Thymus (tissue), 11 donors: ENCODE data around the gene ZBED3. TPM values are rescaled to one million over a fixed set of nuclear protein-coding genes. Genes with fewer than 3 reads are reported as not detected.
A peak's percentile ranks its signal among the peaks of the same experiment; 100 is the strongest.

Experiments used
- DNase-seq, 9 donors: peaks; one replicate each; pipeline ENCODE4 v3.0.0-alpha.2; 2013; ENCODE audit warnings: low spot score in 9 of 9, low read depth in 6 of 9, missing footprints in 1 of 9
- H3K27ac ChIP-seq, 2 donors: one replicate each; pipeline ENCODE4 v1.5.1; 2013; ENCODE audit warnings: control low read depth in 1 of 2, low read depth in 1 of 2, low read length in 1 of 2, mild to moderate bottlenecking in 1 of 2, moderate library complexity in 1 of 2
- H3K27me3 ChIP-seq, 2 donors: one replicate each; pipeline ENCODE4 v1.5.1; 2013; ENCODE audit warnings: low read length in 1 of 2; ENCODE audit not compliant: control insufficient read depth in 2 of 2, insufficient read depth in 1 of 2
- H3K36me3 ChIP-seq, 2 donors: one replicate each; pipeline ENCODE4 v1.5.1; 2013; ENCODE audit warnings: low read length in 1 of 2, mild to moderate bottlenecking in 1 of 2, moderate library complexity in 1 of 2; ENCODE audit not compliant: control insufficient read depth in 2 of 2, insufficient read depth in 2 of 2
- H3K4me1 ChIP-seq, 2 donors: one replicate each; pipeline ENCODE4 v1.5.1; 2013; ENCODE audit warnings: low read length in 2 of 2; ENCODE audit not compliant: control insufficient read depth in 2 of 2, insufficient read depth in 2 of 2
- H3K4me3 ChIP-seq, 2 donors: one replicate each; pipeline ENCODE4 v1.5.1; 2013; ENCODE audit warnings: low read length in 2 of 2, control low read depth in 1 of 2, mild to moderate bottlenecking in 1 of 2
- H3K9me3 ChIP-seq, 2 donors: one replicate each; pipeline ENCODE4 v1.5.1; 2013; ENCODE audit warnings: low read length in 1 of 2, mild to moderate bottlenecking in 1 of 2; ENCODE audit not compliant: control insufficient read depth in 2 of 2, insufficient read depth in 1 of 2
- WGBS: extraction: QIAGEN DNeasy Blood & Tissue Kit; methylation state at CpG from one replicate; pipeline ENCODE4 v1.1.7; 2013; 5-methylcytosine and 5-hydroxymethylcytosine counted together
- polyA plus RNA-seq: library from polyadenylated mRNA; stranded (reverse); fragments of 200-250 nt; gene quantifications from one replicate; pipeline ENCODE4 v1.2.3, GENCODE V29; 2013
- total RNA-seq: library from RNA; stranded (reverse); fragments of 120-200 nt; gene quantifications from one replicate; pipeline ENCODE4 v1.2.4, GENCODE V29; 2013
- donor health status: healthy.

Gene ZBED3
- total and polyA plus RNA-seq, 2 donors, result 1.1 to 4.6 TPM

DNA sequence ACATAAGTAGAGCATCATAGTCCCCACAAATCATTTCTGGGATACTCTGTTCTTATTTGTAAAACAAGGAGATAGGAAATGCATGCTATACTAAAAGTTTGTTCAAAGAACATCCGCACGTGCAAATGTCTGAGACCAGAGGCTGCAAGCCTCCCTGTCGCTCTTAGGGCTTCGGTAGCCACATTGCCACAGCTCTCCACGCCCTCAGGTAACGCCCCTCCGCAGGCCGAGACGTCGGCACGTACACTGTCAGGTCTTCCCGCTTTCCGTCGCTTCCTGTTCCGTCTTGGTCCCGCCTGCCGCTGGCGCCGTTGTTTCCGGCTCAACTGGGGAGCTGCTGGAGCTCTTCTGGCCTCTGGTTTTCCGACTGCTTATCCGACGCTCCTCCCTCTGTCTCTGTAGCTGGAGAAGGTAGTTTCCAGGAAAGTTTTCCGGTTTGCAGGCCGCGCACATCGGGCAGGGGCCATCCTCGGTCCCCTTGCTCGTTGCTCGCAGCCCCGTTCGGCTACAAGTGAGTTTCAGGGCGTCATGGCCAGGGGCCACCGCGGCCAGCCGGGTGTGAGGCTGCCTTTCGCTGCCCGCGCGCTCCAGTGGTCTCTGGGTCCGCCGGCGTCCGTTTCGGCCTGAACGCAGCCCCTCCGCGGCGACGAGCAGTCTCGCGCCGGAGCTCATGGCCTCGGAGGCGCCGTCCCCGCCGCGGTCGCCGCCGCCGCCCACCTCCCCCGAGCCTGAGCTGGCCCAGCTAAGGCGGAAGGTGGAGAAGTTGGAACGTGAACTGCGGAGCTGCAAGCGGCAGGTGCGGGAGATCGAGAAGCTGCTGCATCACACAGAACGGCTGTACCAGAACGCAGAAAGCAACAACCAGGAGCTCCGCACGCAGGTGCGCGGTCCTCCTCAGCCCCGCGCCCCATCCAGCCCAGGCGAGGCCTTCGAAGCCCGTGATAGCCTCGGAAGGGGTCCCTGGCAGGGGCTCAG, 56.7 kb downstream of the ZBED3 start, which contains the start of gene AGGF1:
TSS of gene AGGF1 (plus strand) at position 308 of the 975 bp plus-strand sequence. CDS start at position 671, 363 bp downstream.
- peaks cover 10 to 20% of the 10 kb centered on the region in 2 donors for H3K9me3 ChIP-seq
- WGBS, result under 1% methylated on average over 82 of the region's 82 CpGs
- H3K36me3 ChIP-seq, result peaks cover 0 to under 1% of the 10 kb centered on the region in 2 donors

DNA sequence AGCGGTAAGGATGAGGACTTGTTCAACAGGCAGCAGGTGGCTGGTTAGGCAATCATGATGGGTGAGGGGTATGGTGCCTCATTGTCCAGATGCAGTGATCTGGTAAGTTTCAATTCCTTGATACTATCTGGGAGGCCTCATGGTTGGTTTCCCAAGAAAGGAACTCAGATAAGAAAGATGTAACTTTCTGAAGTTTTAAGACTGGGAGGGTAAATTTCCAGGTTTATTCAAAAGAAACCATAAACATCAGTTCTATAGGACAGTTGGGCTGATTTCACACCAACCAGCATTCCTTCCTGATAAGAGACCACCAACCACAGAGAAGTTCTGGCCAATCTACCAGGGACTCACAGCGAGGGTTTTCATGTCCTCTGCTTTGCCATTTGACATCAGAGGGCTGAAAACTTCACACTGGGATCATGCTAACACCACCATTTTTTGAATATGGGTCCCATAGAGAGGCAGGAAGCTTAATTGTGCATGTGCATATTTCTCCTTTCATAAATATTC, 57.7 kb downstream of the ZBED3 start:
- Histone ChIP-seq H3K27ac (no peak overlapping the region), H3K27me3 (no peaks in the 10 kb centered on the region), H3K4me3 (no peak overlapping the region), H3K9me3 (peaks cover 10 to 20% of the 10 kb centered on the region in 2 donors), H3K36me3 (no peaks in the 10 kb centered on the region), H3K4me1 (peaks cover 10 to 14% of the 10 kb centered on the region in 2 donors)
- peak in 1 of 9 donors; percentile 5 for DNase-seq
- 96% methylated on average over 2 of the region's 2 CpGs for WGBS

More for the DNA sequence above, 56.7 kb downstream of the ZBED3 start, which contains the start of gene AGGF1:
- H3K4me1 ChIP-seq, result peaks cover 10 to 14% of the 10 kb centered on the region in 2 donors
- peak; percentile 78 to 95 (median 85) for DNase-seq
- H3K27ac ChIP-seq, result peak within 1 kb of the TSS; percentile 69 to 91
- no peaks in the 10 kb centered on the region for H3K27me3 ChIP-seq
- H3K4me3 ChIP-seq, result peak within 1 kb of the TSS; percentile 79 to 96

DNA sequence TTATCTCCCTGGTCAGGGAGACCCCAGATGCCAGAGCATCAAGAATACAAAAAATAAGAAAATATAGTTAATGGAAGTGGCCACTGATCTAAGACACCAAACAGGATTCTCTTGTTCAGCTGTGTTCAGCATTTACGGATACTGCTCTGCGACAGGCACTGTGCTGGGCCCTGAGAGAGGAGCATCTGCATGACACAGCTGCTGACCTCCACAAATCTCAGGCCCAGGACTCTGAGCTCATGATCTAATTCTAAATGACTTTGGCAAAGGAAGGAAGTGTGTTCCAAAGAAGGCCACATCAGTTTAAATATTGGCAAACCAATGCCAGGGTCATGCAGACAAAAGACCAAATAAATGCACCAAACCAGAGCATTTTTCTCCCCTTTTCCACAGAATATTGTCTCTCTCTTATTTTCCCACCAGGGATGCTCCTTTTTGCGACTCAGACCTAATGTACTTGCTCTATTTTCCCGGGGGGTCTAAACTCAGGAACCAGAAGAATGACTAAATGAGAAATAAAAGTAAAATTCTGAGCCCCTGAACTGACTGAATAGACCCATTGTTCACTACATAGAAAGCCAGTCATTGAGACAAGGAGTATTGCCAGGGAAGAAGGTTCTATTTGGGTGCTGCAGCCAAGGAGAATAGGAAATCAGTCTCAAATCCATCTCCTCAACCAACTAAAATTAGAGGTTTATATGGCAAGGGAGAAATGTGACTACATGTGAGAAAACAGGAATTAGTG, 58.3 kb downstream of the ZBED3 start:
- Histone ChIP-seq H3K27me3 (no peaks in the 10 kb centered on the region), H3K36me3 (no peaks in the 10 kb centered on the region), H3K4me1 (peaks cover 10 to 14% of the 10 kb centered on the region in 2 donors), H3K4me3 (no peak overlapping the region), H3K9me3 (peaks cover 10 to 20% of the 10 kb centered on the region in 2 donors), H3K27ac (no peak overlapping the region)
- over 99% methylated on average over 4 of the region's 4 CpGs for WGBS
- DNase-seq, result no peak

DNA sequence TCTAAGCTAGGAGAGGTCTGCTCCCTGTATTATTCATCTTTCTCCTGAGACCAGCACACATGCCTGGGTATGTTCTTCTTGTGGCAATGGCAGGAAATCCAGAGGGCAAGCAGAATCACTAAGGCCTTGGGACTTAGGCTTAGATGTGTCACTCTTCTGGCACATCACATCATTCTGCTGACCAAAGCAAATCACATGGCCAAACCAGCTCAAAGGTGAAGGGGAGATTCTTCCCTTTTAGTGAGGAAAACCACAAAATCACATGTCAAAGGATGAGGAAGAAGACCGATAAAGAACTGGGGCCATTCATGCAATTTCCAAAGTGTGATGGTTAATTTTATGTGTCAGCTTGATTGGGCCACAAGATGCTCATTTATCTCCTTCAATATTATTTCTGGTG, 62.6 kb downstream of the ZBED3 start:
- Histone ChIP-seq H3K27ac (no peak overlapping the region), H3K36me3 (no peaks in the 10 kb centered on the region), H3K9me3 (peaks cover 9 to 13% of the 10 kb centered on the region in 2 donors), H3K27me3 (no peaks in the 10 kb centered on the region), H3K4me3 (no peak overlapping the region), H3K4me1 (no peaks in the 10 kb centered on the region)
- DNase-seq, result no peak
- 25% methylated on average over 1 of the region's 1 CpG for WGBS

DNA sequence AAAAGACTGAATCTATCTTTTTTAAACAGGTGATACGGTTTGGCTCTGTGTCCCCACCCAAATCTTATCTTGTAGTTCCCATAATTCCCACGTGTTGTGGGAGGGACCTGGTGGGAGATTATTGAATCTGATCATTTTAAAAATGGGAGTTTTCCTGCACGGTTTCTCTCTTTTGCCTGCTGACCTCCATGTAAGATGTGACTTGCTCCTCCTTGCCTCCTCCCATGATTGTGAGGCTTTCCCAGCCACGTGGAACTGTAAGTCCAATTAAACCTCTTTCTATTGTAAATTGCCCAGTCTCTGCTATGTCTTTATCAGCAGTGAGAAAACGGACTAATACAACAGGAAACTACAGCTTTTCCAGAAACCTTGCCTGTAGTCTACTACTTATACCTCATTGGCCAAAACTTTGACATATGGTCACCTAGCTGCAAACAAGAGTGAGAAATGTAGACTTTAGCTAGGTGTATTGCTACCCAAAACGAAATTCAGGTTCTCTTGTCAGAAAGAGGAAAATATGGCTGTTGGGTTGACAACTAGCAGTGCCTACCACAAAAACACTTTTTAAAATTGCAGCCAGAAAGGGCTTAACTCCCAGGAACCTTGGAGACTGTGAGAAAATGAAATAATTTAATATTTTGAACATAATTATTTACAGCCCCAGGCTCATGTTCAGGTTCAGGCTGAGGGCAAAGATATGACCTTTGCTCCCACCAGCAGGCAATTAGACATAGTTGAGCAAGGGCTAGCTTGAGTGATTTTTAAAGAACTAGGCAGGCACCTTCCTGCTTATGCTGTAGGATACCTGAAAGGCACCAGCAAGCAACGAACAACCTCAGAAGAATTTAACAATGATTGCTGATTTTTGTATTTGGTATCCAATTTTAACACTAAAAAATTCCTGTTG, 64.3 kb downstream of the ZBED3 start:
- 83% methylated on average over 7 of the region's 7 CpGs for WGBS
- Histone ChIP-seq H3K4me3 (no peak overlapping the region), H3K9me3 (no peaks in the 10 kb centered on the region), H3K27ac (no peak overlapping the region), H3K4me1 (no peaks in the 10 kb centered on the region), H3K27me3 (no peaks in the 10 kb centered on the region), H3K36me3 (no peaks in the 10 kb centered on the region)
- DNase-seq, result no peak

Other genes starting within 250 kb of the ZBED3 start
- gene S100Z, start 237.3 kb downstream of the ZBED3 start, total RNA-seq, result 1.5 TPM
- 1.6 TPM for gene S100Z, start 237.3 kb downstream of the ZBED3 start, polyA plus RNA-seq
- 0.76 TPM for gene CRHBP, start 134.2 kb downstream of the ZBED3 start, total RNA-seq
- 0.78 TPM for gene CRHBP, start 134.2 kb downstream of the ZBED3 start, polyA plus RNA-seq
- 24.8 TPM for gene AGGF1, start 56.9 kb downstream of the ZBED3 start, total RNA-seq
- 15.3 TPM for gene AGGF1, start 56.9 kb downstream of the ZBED3 start, polyA plus RNA-seq
- 0.38 TPM for gene PDE8B, start 123.4 kb upstream of the ZBED3 start, total RNA-seq
- gene PDE8B, start 123.4 kb upstream of the ZBED3 start, polyA plus RNA-seq, result 1.5 TPM